Fibroblast of the aortic adventitia (primary cell): Measurements from ENCODE around the gene MBOAT1. TPM values are rescaled to one million over a fixed set of nuclear protein-coding genes. Genes with fewer than 3 reads are reported as not detected.

ENCODE experiments used
- DNase-seq: peaks from one replicate; pipeline ENCODE4 v3.0.0-alpha.2; 2010; ENCODE audit warnings: low read depth
- H3K4me3 ChIP-seq: 2 replicates; pipeline ENCODE4 v1.5.1; 2011; ENCODE audit warnings: low read depth, mild to moderate bottlenecking, control low read depth, low read length, moderate library complexity
- total RNA-seq: library from RNA; depleted of rRNA; stranded (reverse); fragments of >200 nt; gene quantifications from 2 replicates; pipeline ENCODE4 v1.2.3, GENCODE V29; 2012; ENCODE audit warnings: low replicate concordance
- TF ChIP-seq, protein P1 (sequence below): IDR thresholded peaks from 2 replicates; pipeline ENCODE4 v1.5.1; 2011; ENCODE audit warnings: mild to moderate bottlenecking, low read length, control low read depth, inconsistent platforms; ENCODE audit not compliant: insufficient read depth

Gene MBOAT1
- total RNA-seq, 1 donor = 5.0 TPM

DNA sequence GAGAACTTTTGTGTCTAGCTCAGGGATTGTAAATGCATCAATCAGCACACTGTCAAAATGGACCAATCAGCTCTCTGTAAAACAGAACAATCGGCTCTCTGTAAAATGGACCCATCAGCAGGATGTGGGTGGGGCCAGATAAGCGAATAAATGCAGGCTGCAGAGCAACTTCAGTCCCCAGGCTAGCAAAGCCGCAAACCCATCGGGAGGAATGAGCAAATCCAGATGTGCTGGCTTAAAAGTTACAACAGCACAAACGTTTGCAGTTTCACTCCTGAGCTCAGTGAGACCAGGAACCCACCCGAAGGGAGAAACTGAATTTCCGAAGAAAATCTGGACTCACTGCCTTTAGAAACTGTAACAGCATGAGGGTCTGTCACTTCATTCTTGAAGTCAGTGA lies 21.9 kb upstream of the MBOAT1 start:
- TF ChIP-seq, protein P1, sequence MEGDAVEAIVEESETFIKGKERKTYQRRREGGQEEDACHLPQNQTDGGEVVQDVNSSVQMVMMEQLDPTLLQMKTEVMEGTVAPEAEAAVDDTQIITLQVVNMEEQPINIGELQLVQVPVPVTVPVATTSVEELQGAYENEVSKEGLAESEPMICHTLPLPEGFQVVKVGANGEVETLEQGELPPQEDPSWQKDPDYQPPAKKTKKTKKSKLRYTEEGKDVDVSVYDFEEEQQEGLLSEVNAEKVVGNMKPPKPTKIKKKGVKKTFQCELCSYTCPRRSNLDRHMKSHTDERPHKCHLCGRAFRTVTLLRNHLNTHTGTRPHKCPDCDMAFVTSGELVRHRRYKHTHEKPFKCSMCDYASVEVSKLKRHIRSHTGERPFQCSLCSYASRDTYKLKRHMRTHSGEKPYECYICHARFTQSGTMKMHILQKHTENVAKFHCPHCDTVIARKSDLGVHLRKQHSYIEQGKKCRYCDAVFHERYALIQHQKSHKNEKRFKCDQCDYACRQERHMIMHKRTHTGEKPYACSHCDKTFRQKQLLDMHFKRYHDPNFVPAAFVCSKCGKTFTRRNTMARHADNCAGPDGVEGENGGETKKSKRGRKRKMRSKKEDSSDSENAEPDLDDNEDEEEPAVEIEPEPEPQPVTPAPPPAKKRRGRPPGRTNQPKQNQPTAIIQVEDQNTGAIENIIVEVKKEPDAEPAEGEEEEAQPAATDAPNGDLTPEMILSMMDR = no peak
- no peak overlapping the region for H3K4me3 ChIP-seq
- no peak for DNase-seq

DNA sequence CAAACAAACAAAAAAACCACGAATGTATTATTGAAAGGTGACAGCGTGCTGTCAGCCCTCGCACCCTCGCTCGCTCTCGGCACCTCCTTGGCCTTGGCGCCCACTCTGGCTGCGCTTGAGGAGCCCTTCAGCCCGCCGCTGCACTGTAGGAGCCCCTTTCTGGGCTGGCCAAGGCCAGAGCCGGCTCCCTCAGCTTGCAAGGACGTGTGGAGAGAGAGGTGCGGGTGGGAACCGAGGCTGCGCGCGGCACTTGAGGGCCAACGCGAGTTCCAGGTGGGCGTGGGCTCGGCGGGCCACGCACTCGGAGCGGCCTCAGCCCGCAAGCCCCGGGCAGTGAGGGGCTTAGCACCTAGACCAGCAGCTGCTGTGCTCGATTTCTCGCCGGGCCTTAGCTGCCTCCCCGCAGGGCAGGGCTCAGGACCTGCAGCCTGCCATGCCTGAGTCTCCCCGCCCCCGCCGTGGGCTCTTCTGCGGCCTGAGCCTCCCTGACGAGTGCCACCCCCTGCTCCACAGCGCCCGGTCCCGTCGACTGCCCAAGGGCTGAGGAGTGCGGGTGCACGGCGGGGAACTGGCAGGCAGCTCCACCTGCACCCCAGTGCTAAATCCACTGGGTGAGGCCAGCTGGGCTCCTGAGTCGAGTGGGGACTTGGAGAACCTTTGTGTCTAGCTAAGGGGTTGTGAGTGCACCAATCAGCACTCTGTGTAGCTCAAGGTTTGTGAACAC lies 20.9 kb upstream of the MBOAT1 start:
- H3K4me3 ChIP-seq = no peak overlapping the region
- TF ChIP-seq, protein P1 = no peak
- DNase-seq = no peak

DNA sequence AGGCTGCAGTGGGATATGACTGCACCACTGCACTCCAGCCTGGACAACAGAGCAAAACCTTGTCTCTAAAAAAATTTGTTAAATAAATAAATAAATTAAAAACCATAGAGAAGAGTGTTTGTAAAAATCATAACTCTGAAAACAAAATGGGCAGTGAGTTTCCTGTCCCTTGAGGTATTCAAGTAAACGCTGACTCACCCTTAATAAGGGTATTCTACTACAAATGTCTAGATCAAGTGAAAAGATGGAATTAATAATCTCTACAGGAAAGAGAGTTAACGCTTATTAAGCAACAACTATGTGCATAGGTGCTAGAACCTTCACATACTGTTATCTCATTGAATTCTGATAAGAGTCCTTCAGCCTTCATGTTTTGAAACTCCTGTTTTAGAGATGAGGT lies 19.9 kb upstream of the MBOAT1 start:
- H3K4me3 ChIP-seq = no peak overlapping the region
- DNase-seq = no peak
- TF ChIP-seq, protein P1 = no peak

DNA sequence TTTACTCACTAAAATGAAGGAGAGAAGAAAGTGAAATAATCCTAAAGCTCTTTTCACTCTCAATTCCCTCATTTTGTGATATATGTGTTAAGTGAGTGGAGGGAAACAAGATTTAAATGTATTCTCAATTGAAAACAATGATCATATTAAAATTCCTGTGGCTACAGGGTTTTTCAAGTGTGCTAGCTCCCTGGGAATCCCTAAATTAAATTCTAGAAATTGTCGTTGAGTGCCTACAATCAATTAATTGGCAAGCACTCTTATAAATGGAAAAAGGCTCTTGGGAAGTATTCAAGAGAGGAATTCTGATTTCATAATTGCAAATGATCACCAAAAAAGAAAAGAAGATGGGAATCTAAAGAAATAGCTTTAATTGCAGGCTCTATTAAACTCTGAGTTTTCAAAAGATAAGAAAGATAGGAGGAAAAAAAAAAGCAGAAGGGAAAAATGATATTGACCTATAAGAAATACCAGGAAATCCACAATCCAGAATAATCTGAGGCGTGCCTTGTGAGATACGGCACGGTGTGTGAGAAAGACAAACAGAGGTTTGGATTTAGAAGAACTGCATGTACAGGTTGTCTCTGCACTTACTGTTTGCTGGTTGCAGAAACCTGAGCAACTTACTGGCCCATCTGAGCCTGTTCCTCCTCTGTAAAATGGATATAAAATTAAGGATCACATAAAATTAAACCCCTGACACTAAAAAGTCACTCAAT lies 18.3 kb upstream of the MBOAT1 start:
- no peak for DNase-seq
- H3K4me3 ChIP-seq = no peak overlapping the region
- TF ChIP-seq, protein P1 = no peak

DNA sequence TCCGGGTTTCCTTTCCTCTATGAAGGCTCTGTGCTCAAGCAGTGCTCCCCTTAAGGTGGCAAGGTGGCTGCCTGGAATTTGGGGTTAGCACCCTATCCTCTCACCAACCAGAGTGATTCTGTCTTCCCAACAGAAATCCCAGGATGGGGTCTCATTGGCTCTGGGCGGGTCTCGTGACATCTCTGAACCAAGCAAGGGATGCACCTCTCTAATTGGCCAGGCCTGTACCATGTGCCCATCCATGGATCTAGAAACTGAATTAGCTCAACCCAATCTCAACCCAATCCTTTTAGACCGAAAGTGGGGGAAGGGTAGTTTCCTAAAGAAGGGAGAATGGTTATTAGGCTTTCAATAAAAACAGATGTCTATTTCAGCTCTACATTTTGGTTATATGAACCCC lies 17.6 kb upstream of the MBOAT1 start:
- H3K4me3 ChIP-seq = no peak overlapping the region
- TF ChIP-seq, protein P1 = no peak
- DNase-seq = no peak

DNA sequence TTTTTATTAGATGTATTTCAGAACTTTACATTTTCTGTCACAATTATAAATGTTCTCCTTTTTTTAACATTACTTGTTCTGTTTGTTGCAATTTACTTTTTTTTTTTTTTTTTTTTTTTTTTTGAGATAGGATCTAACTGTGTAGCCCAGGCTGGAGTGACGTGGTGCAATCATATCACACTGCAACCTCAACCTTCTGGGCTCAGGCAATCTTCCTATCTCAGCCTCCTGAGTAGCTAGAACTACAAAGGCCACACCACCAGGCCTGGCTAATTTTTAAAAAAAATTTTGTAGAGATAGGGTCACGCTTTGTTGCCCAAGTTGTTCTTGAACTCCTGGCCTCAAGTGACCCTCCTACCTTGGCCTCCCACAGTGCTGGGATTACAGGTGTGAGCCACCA lies 15.1 kb upstream of the MBOAT1 start:
- DNase-seq = no peak
- H3K4me3 ChIP-seq = no peak overlapping the region
- TF ChIP-seq, protein P1 = no peak
